GM12878 (cell line): ENCODE results near the gene FBXL17. TPM values are rescaled to one million over a fixed set of nuclear protein-coding genes. Genes with fewer than 3 reads are reported as not detected.
A peak's percentile ranks its signal among the peaks of the same experiment; 100 is the strongest.

ENCODE experiments used
- ATAC-seq: fragments of 200-7000 bp; cut with Tn5 transposase; 3 replicates; pipeline ENCODE4 v1.9.1; 2020; ENCODE audit warnings: mild to moderate bottlenecking, moderate library complexity
- BruUV-seq: library from RNA; stranded (reverse); fragments of 400-500 nt; replicated peaks from 2 replicates; lab custom pipeline; 2021; lab: Mats Ljungman, UMichigan
- CTCF ChIA-PET: fragments of 300-600 bp; sonication (Branson Sonifier 250); formaldehyde crosslinking; extraction: SDS; loops from one replicate; lab custom pipeline; 2021; ENCODE audit warnings: inconsistent platforms; lab: Yijun Ruan, JAX
- POLR2A ChIA-PET: fragments of 350-600 bp; formaldehyde crosslinking; extraction: SDS; loops from one replicate; lab custom pipeline; 2021; ENCODE audit warnings: inconsistent platforms; lab: Charles Lee
- RAD21 ChIA-PET: fragments of 300-600 bp; sonication (Branson Sonifier 250); formaldehyde crosslinking; loops from one replicate; lab custom pipeline; 2023; ENCODE audit warnings: antibody characterized with exemption; ENCODE audit not compliant: unreplicated experiment; lab: Charles Lee
- SMC1A ChIA-PET: fragments of 300-600 bp; sonication (Branson Sonifier 250); formaldehyde crosslinking; loops from one replicate; lab custom pipeline; 2023; ENCODE audit not compliant: unreplicated experiment, uncharacterized antibody; lab: Charles Lee
- DNase-seq: peaks from one replicate; pipeline ENCODE4 v3.0.0-alpha.2; 2011; ENCODE audit warnings: low read depth, low spot score
- FAIRE-seq: peaks from 3 replicates; lab custom pipeline; 2011; peaks lifted over from hg19 to GRCh38; lab: Jason Lieb, UNC
- H2AFZ ChIP-seq: 2 replicates; pipeline ENCODE4 v1.6.0; 2011; ENCODE audit warnings: low read depth, low read length, control low read depth; ENCODE audit not compliant: control insufficient read depth
- H3K27ac ChIP-seq: 2 replicates; pipeline ENCODE4 v1.5.1; 2011; ENCODE audit warnings: control low read depth; ENCODE audit not compliant: control insufficient read depth, insufficient read depth
- H3K27me3 ChIP-seq, 2 experiments: replicated peaks in 1 of 2; 2 replicates each; pipeline versions ENCODE4 v1.6.0 to v1.6.1; 2011; ENCODE audit warnings: low read length in 1 of 2; ENCODE audit not compliant: control insufficient read depth in 2 of 2, insufficient read depth in 2 of 2
- H3K36me3 ChIP-seq, 2 experiments: 2 replicates each; pipeline ENCODE4 v1.5.1; 2011; ENCODE audit warnings: low read length in 1 of 2; ENCODE audit not compliant: control insufficient read depth in 2 of 2, insufficient read depth in 2 of 2
- H3K4me1 ChIP-seq: 2 replicates; pipeline ENCODE4 v1.6.1; 2011; ENCODE audit warnings: mild to moderate bottlenecking, low read length, moderate library complexity, mixed read lengths; ENCODE audit not compliant: control insufficient read depth, insufficient read depth
- H3K4me2 ChIP-seq: 2 replicates; pipeline ENCODE4 v1.6.0; 2011; ENCODE audit warnings: control low read depth; ENCODE audit not compliant: control insufficient read depth, insufficient read depth
- H3K4me3 ChIP-seq: fragments of 200-600 bp; sonication (generic); 2 replicates; pipeline ENCODE4 v1.5.1; 2016
- H3K79me2 ChIP-seq: 2 replicates; pipeline ENCODE4 v1.6.0; 2011; ENCODE audit warnings: low read length; ENCODE audit not compliant: control insufficient read depth, insufficient read depth
- H3K9ac ChIP-seq: 2 replicates; pipeline ENCODE4 v1.8.0; 2011; ENCODE audit warnings: low read length, control low read depth, mixed read lengths; ENCODE audit not compliant: control insufficient read depth, insufficient read depth
- H3K9me3 ChIP-seq: replicated peaks from 3 replicates; pipeline ENCODE4 v1.5.1; 2011; ENCODE audit warnings: mild to moderate bottlenecking, low read length; ENCODE audit not compliant: control insufficient read depth, insufficient read depth
- H4K20me1 ChIP-seq: 2 replicates; pipeline ENCODE4 v1.6.0; 2011; ENCODE audit not compliant: control insufficient read depth, insufficient read depth
- CREB1 ChIP-seq: IDR thresholded peaks from 2 replicates; pipeline ENCODE4 v1.6.1; 2012; ENCODE audit warnings: low read depth, mild to moderate bottlenecking, inconsistent platforms
- E4F1 ChIP-seq: fragments of 450-650 bp; IDR thresholded peaks from 2 replicates; pipeline ENCODE4 v1.6.1; 2018; ENCODE audit warnings: borderline replicate concordance, mild to moderate bottlenecking; ENCODE audit not compliant: partially characterized antibody
- FOXM1 ChIP-seq: IDR thresholded peaks from 2 replicates; pipeline ENCODE4 v1.6.1; 2012; ENCODE audit warnings: low read depth, mild to moderate bottlenecking, inconsistent platforms, low read length, moderate library complexity
- MEF2A ChIP-seq: IDR thresholded peaks from 2 replicates; pipeline ENCODE4 v1.6.1; 2011; ENCODE audit warnings: low read depth, mild to moderate bottlenecking, low read length, moderate library complexity; ENCODE audit not compliant: insufficient read depth
- MTA2 ChIP-seq: fragments of 450-650 bp; IDR thresholded peaks from 2 replicates; pipeline ENCODE4 v1.6.1; 2016; ENCODE audit warnings: low read depth, mild to moderate bottlenecking, moderate library complexity
- NBN ChIP-seq: fragments of 450-650 bp; IDR thresholded peaks from 2 replicates; pipeline ENCODE4 v1.6.1; 2016
- NKRF ChIP-seq: fragments of 450-650 bp; conservative IDR thresholded peaks from 2 replicates; pipeline ENCODE4 v1.6.1; 2017; ENCODE audit warnings: mild to moderate bottlenecking, moderate library complexity
- NR2C1 ChIP-seq: fragments of 450-650 bp; IDR thresholded peaks from 2 replicates; pipeline ENCODE4 v1.6.1; 2017; ENCODE audit warnings: antibody characterized with exemption, mild to moderate bottlenecking, moderate library complexity
- SREBF1 ChIP-seq: IDR thresholded peaks from 2 replicates; pipeline ENCODE4 v1.6.1; 2012; ENCODE audit warnings: mild to moderate bottlenecking, low read length
- ZNF687 ChIP-seq: fragments of 450-650 bp; IDR thresholded peaks from 2 replicates; pipeline ENCODE4 v1.6.1; 2017; ENCODE audit warnings: mild to moderate bottlenecking, moderate library complexity
- WGBS: methylation state at CpG from one replicate; pipeline ENCODE4 v1.1.6; 2016; ENCODE audit warnings: low lambda C conversion rate; ENCODE audit not compliant: insufficient replicate concordance, insufficient coverage; ENCODE audit errors: missing lambda C conversion rate; 5-methylcytosine and 5-hydroxymethylcytosine counted together
- in situ Hi-C: fragments of 300-500 bp; cut with MboI; formaldehyde crosslinking; loops from 9 replicates; pipeline ENCODE4 v1.14.3; 2018; ENCODE audit warnings: mixed read lengths
- intact Hi-C: fragments of 100-400 bp; cut with micrococcal nuclease; formaldehyde crosslinking; loops from one replicate; pipeline ENCODE4 v1.14.2; 2022; ENCODE audit not compliant: unreplicated experiment
- polyA plus RNA-seq, 11 experiments: library from polyadenylated mRNA; depleted of rRNA in 4 of 11; unstranded in 6 of 11; stranded (reverse) in 5 of 11; fragments of >200 nt; fragmentation: Nextera tagmentation in 4 of 11; fragmentation: Illumina TruSeq in 1 of 11; extraction: Ambion mirVana in 4 of 11; extraction: Trizol in 1 of 11; gene quantifications; 1 replicate in 1 of 11; 2 replicates in 10 of 11; pipeline versions ENCODE4 v1.2.1 to v1.2.3, GENCODE V29; 2011 to 2016; ENCODE audit warnings: inconsistent platforms in 2 of 11, missing spikeins in 2 of 11, low read depth in 1 of 11
- total RNA-seq, 4 experiments: library from RNA; depleted of rRNA in 3 of 4; stranded (reverse); fragments of >200 nt in 3 of 4; fragmentation: Illumina TruSeq in 1 of 4; extraction: Trizol in 1 of 4; gene quantifications; 2 replicates each; pipeline versions ENCODE4 v1.2.1 to v1.2.3, GENCODE V29; 2013 to 2021

The FBXL17 gene
- total and polyA plus RNA-seq, 10 of the 15 experiments (the other 5 are each of a cell fraction or from before 2014, with no cell fraction given), result 0.88 to 9.0 (median 4.4) TPM

DNA sequence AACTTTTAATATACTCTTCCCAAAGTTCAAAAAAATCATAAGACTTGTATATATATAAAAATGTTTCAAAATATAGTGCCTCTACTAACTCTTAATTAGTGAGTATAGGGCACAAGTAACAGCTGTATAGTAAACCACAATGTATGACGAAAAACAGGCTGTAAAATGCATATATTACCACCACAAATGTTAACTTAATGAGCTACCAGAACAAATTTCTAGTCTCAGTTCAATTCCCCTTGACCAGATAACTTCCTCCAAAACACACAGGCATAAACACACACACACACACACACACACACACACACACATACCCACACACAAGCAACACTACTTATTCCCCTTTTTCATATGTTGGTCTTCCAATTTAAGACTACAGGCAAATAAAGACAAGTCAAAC is 78.8 kb downstream of the FBXL17 start:
- Histone ChIP-seq H3K9ac (no peak overlapping the region), H3K79me2 (no peaks in the 10 kb centered on the region), H2AFZ (no peak overlapping the region), H3K4me3 (no peak overlapping the region), H3K36me3 (no peaks in the 10 kb centered on the region), H3K27ac (no peak overlapping the region), H4K20me1 (no peaks in the 10 kb centered on the region), H3K4me2 (no peak overlapping the region), H3K4me1 (no peaks in the 10 kb centered on the region), H3K9me3 (no peaks in the 10 kb centered on the region), H3K27me3 (no peaks in the 10 kb centered on the region)
- in situ Hi-C loops (no loop called here), intact Hi-C loops (no loop called here)
- peak; percentile 13 for FAIRE-seq
- CTCF ChIA-PET, result no interaction called here
- DNase-seq, result no peak
- POLR2A ChIA-PET, result no interaction called here
- SMC1A ChIA-PET, result no interaction called here
- WGBS, result 47% methylated on average over 1 of the region's 1 CpG
- ATAC-seq, result peak; percentile 41
- RAD21 ChIA-PET, result no interaction called here
- TF ChIP-seq FOXM1 (no peak), NR2C1 (no peak), ZNF687 (no peak), NBN (0 out of 2 replicates have a peak, but pooled peaks have one; percentile 36), E4F1 (no peak), MEF2A (no peak), MTA2 (peak; percentile 86), CREB1 (no peak), NKRF (no peak), SREBF1 (no peak)
- BruUV-seq, result no TSS peak
